GM19468 (cell line): Measurements from ENCODE around the gene UBE3D.

Experiments
- ATAC-seq: cut with Tn5 transposase; IDR thresholded peaks from one replicate; pipeline ENCODE4 v1.9.1; 2021; ENCODE audit warnings: mild to moderate bottlenecking, moderate library complexity, moderate number of reproducible peaks; ENCODE audit not compliant: unreplicated experiment; ENCODE audit errors: extremely low read depth

UBE3D gene

GRCh38 chr6:83065511-83066192 lies at the start of gene UBE3D:
Gene UBE3D, minus strand, starts transcription at chr6:83065841. Its CDS starts 123 bp downstream, at chr6:83065718.
- ATAC-seq, result peak; percentile 70

GRCh38 chr6:83114164-83114563 lies 48.5 kb upstream of the UBE3D start:
- no peak for ATAC-seq

GRCh38 chr6:83113258-83113657 lies 47.6 kb upstream of the UBE3D start:
- ATAC-seq, result no peak

- ATAC-seq, result no peak
Observed at GRCh38 chr6:83108378-83108777, 42.7 kb upstream of the UBE3D start.

DNA sequence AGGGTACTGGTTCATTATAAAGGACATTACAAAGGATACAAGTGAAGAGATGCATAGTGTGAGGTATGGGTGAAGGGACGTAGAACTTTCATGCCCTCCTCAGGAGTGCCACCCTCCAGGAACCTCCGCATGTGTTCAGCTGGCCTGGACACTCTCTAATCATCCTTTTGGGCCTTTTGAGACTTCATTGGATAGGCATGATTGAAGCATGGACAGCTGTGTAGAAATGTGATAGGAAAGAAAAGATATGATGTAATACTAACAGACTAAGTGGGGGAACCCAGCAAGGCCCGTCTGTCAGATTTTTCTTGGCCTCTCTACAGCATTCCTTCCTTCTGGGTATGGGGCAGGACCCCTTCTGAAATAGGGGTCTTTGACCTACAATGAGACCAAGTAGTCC lies 32.9 kb upstream of the UBE3D start:
- no peak for ATAC-seq

GRCh38 chr6:83097675-83098074 lies 32.0 kb upstream of the UBE3D start:
- ATAC-seq, result no peak

DNA sequence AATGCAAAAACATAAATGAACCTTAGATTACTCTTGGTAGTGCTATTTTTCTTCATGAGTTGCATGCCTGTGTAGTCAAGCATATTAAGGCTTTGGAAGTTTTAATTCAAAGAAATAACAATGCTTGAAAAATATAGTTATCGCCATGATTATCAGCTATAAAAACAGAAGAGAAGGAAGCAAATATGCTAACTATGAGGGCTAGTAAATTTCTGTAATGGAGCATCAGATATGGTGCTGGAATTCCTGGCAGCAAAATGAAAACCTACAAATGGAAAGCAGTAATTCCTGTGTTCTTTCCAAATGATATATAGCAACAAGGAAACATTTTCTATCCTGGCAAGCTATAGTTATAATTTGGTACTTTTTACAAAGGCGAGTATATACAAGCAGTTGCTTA lies 31.6 kb upstream of the UBE3D start:
- ATAC-seq, result no peak

GRCh38 chr6:83096791-83097190 lies 31.1 kb upstream of the UBE3D start:
- no peak for ATAC-seq

DNA sequence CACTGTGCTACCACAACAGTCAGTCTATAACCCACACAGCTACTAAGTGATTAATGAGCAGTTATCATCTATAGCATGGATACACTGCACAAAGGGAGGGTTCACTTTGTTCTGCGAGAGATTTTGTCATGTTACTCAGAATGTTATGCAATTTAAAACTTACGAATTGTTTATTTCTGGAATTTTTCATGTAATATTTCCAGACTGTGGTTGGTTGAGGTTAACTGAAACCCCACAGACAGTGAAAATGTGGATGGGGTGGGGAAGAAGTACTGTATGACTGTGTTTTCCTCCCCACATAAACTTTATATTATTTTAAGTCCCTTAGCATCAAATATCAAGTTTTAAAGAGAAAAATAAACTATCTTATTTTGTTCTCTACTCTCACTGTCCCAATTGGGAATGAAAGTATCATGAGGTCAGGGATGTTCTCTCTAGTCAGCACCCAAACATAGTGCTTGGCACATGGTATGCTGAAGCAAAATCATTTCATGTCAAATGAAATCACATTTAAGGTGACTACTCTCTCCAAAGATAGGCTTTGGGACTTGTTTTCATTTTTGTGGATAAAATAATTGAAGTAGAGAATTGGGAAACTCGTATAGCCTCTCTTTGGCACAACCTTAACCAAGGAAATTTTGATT lies 27.2 kb upstream of the UBE3D start:
- no peak for ATAC-seq

DNA sequence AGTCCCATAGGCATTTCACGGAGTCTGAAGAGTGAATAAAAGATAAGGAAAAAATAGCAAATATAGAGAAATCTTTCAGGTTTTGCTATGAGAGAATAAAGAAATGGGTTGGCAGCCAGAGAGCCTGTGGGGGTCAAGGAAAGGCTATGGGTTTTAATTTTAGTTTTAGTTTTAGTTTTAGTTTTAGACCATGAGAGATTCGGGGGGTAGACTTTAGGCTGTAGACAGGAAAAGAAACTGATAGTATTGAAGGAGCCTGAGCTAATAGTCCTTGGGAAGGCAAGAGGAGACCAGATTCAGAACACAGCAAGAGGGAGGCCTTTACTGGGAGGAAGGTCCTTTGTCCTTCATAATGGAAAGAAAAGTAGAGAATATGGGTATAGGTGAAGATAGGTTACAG lies 21.1 kb upstream of the UBE3D start:
- ATAC-seq, result peak; percentile 88

DNA sequence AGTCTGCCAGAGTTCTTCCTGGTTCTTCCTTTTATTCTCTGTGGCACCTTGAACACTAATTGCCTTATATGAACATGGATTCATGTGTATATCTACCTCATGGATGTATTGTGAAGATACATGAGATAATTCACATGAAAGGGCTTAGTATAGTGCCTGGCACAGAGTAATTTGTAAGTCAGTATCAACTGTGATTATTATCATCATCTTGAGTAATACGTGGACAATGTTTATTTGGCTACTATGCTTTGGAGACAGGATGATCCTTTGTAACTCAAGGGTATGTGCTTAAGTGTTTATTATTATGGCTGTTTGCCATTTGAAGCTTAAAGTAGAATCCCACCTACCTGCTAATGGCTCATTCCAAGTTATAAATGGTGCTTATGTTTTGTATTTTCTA lies 17.8 kb upstream of the UBE3D start:
- ATAC-seq, result no peak

DNA sequence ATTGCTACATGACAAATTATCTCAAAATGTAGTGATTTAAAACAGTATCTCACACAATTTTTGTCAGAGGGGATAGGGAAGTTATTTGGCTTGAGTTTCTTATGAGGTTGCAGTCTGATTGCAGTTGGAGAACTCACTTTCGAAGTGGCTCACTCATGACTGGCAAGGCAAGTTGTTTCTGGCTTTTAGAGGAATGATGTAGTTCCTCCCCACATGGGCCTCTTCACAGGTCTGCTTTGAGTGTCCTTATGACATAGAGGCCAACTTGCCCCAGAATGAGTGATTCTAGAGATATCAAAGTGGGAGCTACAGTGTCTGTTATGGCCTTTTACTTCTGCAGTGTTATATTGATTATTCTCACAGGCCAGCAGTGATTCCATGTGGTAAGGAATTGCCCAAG lies 8.0 kb upstream of the UBE3D start:
- ATAC-seq, result no peak

GRCh38 chr6:83072726-83073125 lies 7.1 kb upstream of the UBE3D start:
- no peak for ATAC-seq

GRCh38 chr6:83071707-83072106 lies 6.1 kb upstream of the UBE3D start:
- no peak for ATAC-seq

DNA sequence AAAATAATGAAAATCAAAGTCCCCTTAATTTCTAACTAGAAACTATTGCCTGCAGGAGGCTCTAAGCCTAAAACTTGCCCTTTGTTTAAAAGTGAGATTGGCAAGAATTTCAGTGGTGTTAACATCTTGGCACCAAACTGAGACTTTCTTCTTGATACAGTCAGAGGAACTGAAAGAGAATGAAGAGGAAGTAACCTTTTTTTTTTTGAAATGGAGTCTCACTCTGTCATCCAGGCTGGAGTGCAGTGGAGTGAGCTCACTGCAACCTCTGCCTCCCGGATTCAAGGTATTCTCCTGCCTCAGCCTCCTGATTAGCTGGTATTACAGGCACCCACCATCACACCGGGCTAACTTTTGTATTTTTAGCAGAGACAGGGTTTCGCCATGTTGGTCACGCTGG lies 5.4 kb upstream of the UBE3D start:
- ATAC-seq, result peak; percentile 53

DNA sequence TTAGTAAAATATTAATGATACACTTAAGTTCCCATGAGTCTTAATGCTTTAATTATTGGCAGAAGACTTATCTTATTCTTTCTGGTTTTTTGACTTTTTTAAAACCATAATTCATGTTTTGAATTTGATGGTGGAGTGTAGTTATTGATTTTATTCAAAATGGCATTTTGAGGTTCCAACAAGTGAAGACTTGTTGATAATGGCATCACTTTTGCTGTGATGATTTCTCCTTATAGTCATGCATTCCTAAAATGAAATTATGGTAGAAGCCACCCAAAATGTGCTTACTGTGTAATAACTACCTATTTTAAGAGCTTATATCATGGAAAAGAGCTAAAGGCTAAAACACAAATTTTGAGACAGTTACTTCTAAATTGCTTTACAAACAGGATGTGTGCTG lies 4.0 kb upstream of the UBE3D start:
- ATAC-seq, result no peak

DNA sequence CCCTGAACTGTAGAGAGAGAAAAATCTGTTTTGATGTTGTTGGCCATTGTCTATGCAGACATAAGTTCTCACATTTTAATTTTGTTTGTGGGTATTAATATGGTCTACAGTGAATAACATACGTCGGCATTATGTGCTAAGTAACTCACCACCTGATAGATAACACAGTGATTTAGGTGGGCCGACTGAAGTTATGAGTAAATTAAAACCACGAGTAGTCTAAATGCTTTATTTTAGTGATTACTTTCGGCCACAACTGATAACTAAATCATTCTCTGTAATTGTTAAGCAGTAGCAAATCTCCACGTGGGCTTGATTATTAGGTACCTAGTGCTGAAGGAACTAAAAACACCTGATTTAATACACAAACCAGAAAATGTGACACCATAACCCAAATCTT lies 3.0 kb upstream of the UBE3D start:
- no peak for ATAC-seq

DNA sequence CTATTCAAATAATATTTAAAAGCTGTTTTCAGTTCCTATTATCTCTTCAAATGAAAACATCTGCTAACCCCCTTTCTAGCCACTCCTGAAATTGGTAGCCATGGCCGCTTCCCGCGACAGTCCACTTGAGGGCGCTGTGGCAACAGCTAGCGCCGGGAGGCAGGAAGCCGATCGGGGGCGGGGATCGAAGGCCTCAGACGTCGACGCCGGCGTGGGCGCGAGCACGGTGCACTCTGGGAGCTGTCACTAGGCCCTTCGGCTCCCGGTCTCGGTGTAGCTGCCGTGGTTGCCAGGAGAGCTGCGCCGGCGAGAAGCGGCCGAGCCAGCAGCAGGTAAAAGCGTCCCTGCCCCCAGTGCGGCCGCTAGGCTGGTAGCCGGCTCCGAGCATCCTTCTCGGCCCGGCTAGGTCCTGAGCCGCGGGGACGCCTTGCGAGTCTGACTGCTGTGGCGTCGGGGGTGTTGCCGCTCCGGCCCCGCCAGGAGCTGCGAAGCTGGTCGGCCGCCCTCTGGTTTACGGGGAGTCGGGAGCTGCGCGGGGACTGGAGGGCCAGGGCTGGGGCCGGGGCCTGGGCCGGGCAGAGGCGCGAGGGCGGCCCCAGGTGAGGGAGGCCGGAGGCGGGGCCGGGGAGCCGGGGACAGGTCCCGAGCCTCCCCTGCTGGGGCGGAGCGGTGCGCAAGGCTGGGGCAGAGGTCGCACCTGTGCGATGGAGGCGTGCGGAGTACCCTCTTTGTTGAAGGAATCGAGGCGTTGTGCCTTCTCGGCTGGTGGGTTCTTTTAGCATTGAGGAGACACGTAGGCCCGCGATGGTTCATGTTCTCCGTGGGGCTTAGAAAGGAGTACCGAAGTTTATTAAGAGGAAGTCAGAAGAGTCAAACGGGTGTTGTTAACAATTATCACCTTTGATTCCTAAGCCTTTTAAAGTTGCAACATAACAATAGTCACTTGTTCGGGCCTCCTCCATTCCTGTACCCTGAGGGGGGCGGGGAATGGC lies 2.1 kb upstream of the UBE3D start, which contains the start of gene DOP1A:
TSS of gene DOP1A (plus strand) at position 224 of the 992 bp plus-strand sequence. CDS start 29,307 bp downstream, outside the sequence.
- ATAC-seq, result peak; percentile 62

GRCh38 chr6:83062225-83062624 lies 3.4 kb downstream of the UBE3D start:
- ATAC-seq, result no peak

DNA sequence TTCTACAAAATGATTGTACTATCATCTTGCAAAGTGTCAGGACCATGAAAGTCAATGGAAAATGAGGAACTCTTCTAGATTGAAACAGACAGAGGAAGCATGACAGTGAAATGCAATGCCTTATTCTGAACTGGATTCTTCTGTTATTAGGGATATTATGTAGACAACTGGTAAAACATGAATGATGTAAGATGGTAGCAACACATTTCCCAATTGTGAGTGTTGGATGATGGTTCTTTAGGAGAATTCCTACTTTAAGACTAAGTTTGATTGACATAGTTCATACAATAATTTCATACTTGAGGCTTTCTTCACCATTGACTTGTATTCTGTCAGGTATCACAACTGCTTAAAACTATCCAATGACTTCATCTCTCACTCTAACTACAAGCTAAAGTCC lies 4.5 kb downstream of the UBE3D start:
- ATAC-seq, result no peak
